ENCODE results near the gene GPC6. TPM values are rescaled to one million over a fixed set of nuclear protein-coding genes. Genes with fewer than 3 reads are reported as not detected.
A peak's percentile ranks its signal among the peaks of the same experiment; 100 is the strongest.

Gene GPC6
- total RNA-seq, 1 experiment from 2014 or later = not detected

- no peak for DNase-seq (ENCODE audit: low spot score)
Observed at GRCh38 chr13:93673885-93674284, 447.3 kb downstream of the GPC6 start.

- no peak for DNase-seq (ENCODE audit: low spot score)
Observed at GRCh38 chr13:93674337-93674755, 447.7 kb downstream of the GPC6 start.

- no peak for DNase-seq (ENCODE audit: low spot score)
Observed at GRCh38 chr13:93680329-93680728, 453.7 kb downstream of the GPC6 start.

- no peak for DNase-seq (ENCODE audit: low spot score)
Observed at GRCh38 chr13:93685900-93686299, 459.3 kb downstream of the GPC6 start.

GRCh38 chr13:93686399-93686798 is 459.8 kb downstream of the GPC6 start:
- DNase-seq (ENCODE audit: low spot score) = no peak

GRCh38 chr13:93687261-93687660 is 460.7 kb downstream of the GPC6 start:
- DNase-seq (ENCODE audit: low spot score) = no peak

- DNase-seq (ENCODE audit: low spot score) = no peak
Observed at GRCh38 chr13:93689333-93689732, 462.7 kb downstream of the GPC6 start.

- DNase-seq (ENCODE audit: low spot score) = peak; percentile 26
Observed at GRCh38 chr13:93690139-93690538, 463.5 kb downstream of the GPC6 start.

GRCh38 chr13:93698016-93698613 is 471.5 kb downstream of the GPC6 start:
- no peak for DNase-seq (ENCODE audit: low spot score)

- no peak for DNase-seq (ENCODE audit: low spot score)
Observed at GRCh38 chr13:93700115-93700514, 473.5 kb downstream of the GPC6 start.

- no peak for DNase-seq (ENCODE audit: low spot score)
Observed at GRCh38 chr13:93708308-93709075, 481.9 kb downstream of the GPC6 start.

- no peak for DNase-seq (ENCODE audit: low spot score)
Observed at GRCh38 chr13:93709506-93710244, 483.1 kb downstream of the GPC6 start.

GRCh38 chr13:93714171-93714570 is 487.6 kb downstream of the GPC6 start:
- DNase-seq (ENCODE audit: low spot score) = no peak

- DNase-seq (ENCODE audit: low spot score) = no peak
Observed at GRCh38 chr13:93715866-93716265, 489.3 kb downstream of the GPC6 start.

- no peak for DNase-seq (ENCODE audit: low spot score)
Observed at GRCh38 chr13:93716623-93717022, 490.0 kb downstream of the GPC6 start.

GRCh38 chr13:93721483-93721882 is 494.9 kb downstream of the GPC6 start:
- no peak for DNase-seq (ENCODE audit: low spot score)

GRCh38 chr13:93723316-93723715 is 496.7 kb downstream of the GPC6 start:
- DNase-seq (ENCODE audit: low spot score) = no peak

- no peak for DNase-seq (ENCODE audit: low spot score)
Observed at GRCh38 chr13:93724187-93724586, 497.6 kb downstream of the GPC6 start.

- no peak for DNase-seq (ENCODE audit: low spot score)
Observed at GRCh38 chr13:93726173-93726957, 499.8 kb downstream of the GPC6 start.

- no peak for DNase-seq (ENCODE audit: low spot score)
Observed at GRCh38 chr13:93727211-93728141, 500.9 kb downstream of the GPC6 start.

- DNase-seq (ENCODE audit: low spot score) = no peak
Observed at GRCh38 chr13:93729383-93729782, 502.8 kb downstream of the GPC6 start.
